GDM1 (cell line): ENCODE measurements around the gene DCAF17.

ENCODE experiments used
- DNase-seq: peaks from one replicate; lab custom pipeline; 2025; lab: John Stamatoyannopoulos, UW

Gene DCAF17

GRCh38 chr2:171434013-171434989 lies at the start of gene DCAF17:
DCAF17 (plus strand) TSS chr2:171434226; CDS start chr2:171434578, 352 bp downstream.
- peak; percentile 96 for DNase-seq

GRCh38 chr2:171386627-171387026 lies 47.4 kb upstream of the DCAF17 start:
- no peak for DNase-seq

GRCh38 chr2:171387052-171387451 lies 47.0 kb upstream of the DCAF17 start:
- DNase-seq: no peak

- DNase-seq: no peak
Measured at GRCh38 chr2:171389325-171389724, 44.7 kb upstream of the DCAF17 start.

- DNase-seq: no peak
Measured at GRCh38 chr2:171389780-171390179, 44.2 kb upstream of the DCAF17 start.

- DNase-seq: no peak
Measured at GRCh38 chr2:171390941-171391516, 43.0 kb upstream of the DCAF17 start.

GRCh38 chr2:171391532-171391931 lies 42.5 kb upstream of the DCAF17 start:
- no peak for DNase-seq

GRCh38 chr2:171393487-171393886 lies 40.5 kb upstream of the DCAF17 start:
- no peak for DNase-seq

GRCh38 chr2:171394164-171394740 lies 39.8 kb upstream of the DCAF17 start:
- DNase-seq: no peak

GRCh38 chr2:171399292-171399691 lies 34.7 kb upstream of the DCAF17 start:
- DNase-seq: no peak

GRCh38 chr2:171400395-171400794 lies 33.6 kb upstream of the DCAF17 start:
- DNase-seq: no peak

- no peak for DNase-seq
Measured at GRCh38 chr2:171401947-171402346, 32.1 kb upstream of the DCAF17 start.

- DNase-seq: no peak
Measured at GRCh38 chr2:171402906-171403580, 31.0 kb upstream of the DCAF17 start.

GRCh38 chr2:171404261-171404660 lies 29.8 kb upstream of the DCAF17 start:
- DNase-seq: no peak

- DNase-seq: no peak
Measured at GRCh38 chr2:171404719-171405118, 29.3 kb upstream of the DCAF17 start.

GRCh38 chr2:171405546-171405945 lies 28.5 kb upstream of the DCAF17 start:
- no peak for DNase-seq

- DNase-seq: no peak
Measured at GRCh38 chr2:171406044-171406443, 28.0 kb upstream of the DCAF17 start.

- no peak for DNase-seq
Measured at GRCh38 chr2:171407030-171407675, 26.9 kb upstream of the DCAF17 start.

- no peak for DNase-seq
Measured at GRCh38 chr2:171407676-171408044, 26.4 kb upstream of the DCAF17 start.

- no peak for DNase-seq
Measured at GRCh38 chr2:171409436-171409971, 24.5 kb upstream of the DCAF17 start.

- DNase-seq: no peak
Measured at GRCh38 chr2:171410101-171410500, 23.9 kb upstream of the DCAF17 start.

- no peak for DNase-seq
Measured at GRCh38 chr2:171410624-171411023, 23.4 kb upstream of the DCAF17 start.
